ENCODE results near the gene SLC1A3.

SLC1A3 gene

GRCh38 chr5:36660397-36661049, 54.1 kb downstream of the SLC1A3 start:
- DNase-seq (ENCODE audit: low read depth) = no peak
- Histone ChIP-seq H3K36me3 (ENCODE audit: control insufficient read depth, insufficient read depth, low read length, severe bottlenecking) (peaks cover 4% of the 10 kb centered on the region), H3K4me3 (ENCODE audit: low read length) (no peak overlapping the region), H3K27me3 (replicated peaks; ENCODE audit: control insufficient read depth, insufficient read depth, low read length) (no peaks in the 10 kb centered on the region), H3K9ac (ENCODE audit: low read length) (no peak overlapping the region), H3K9me3 (ENCODE audit: control insufficient read depth, low read length) (no peaks in the 10 kb centered on the region), H3K4me1 (ENCODE audit: control insufficient read depth, insufficient read depth, low read length) (peaks cover 24% of the 10 kb centered on the region)

- no peaks in the 10 kb centered on the region for H3K27me3 ChIP-seq (replicated peaks; ENCODE audit: control insufficient read depth, insufficient read depth, low read length)
- no peak for DNase-seq (ENCODE audit: low read depth)
Measured at GRCh38 chr5:36661456-36662220, 55.2 kb downstream of the SLC1A3 start.

DNA sequence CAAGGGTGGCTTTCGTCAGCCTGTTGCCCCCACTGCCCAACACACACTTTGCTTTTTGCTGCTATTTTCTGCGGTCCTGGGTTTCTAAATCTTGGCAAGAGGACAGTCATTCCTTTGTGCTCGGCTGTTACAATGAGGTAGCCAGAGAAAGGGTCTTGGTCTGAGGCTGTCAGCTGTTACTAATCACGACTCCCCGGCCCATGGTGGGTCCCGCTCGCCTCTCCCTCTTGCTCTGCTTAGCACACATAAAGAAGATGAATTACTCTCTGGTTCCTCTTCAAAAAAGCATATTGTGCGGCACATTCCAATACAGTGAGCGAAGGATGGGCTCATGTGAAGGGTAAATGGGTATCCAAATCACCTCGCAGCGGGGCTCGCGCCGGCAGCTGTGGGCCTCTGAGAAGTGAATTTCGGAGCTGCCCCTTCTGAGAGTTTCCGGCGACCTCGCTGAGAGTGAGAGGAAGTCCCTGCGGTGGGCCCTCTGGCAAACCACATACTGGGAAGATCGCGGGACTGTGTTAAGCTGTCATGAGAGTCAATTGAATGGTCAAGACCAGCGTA, 56.0 kb downstream of the SLC1A3 start:
- Histone ChIP-seq H3K4me3 (ENCODE audit: low read length) (no peak overlapping the region), H3K9me3 (ENCODE audit: control insufficient read depth, low read length) (no peaks in the 10 kb centered on the region), H3K27me3 (replicated peaks; ENCODE audit: control insufficient read depth, insufficient read depth, low read length) (no peaks in the 10 kb centered on the region), H3K9ac (ENCODE audit: low read length) (no peak overlapping the region), H3K36me3 (ENCODE audit: control insufficient read depth, insufficient read depth, low read length, severe bottlenecking) (peaks cover 4% of the 10 kb centered on the region), H3K4me1 (ENCODE audit: control insufficient read depth, insufficient read depth, low read length) (peaks cover 9% of the 10 kb centered on the region)
- DNase-seq (ENCODE audit: low read depth) = no peak

More at GRCh38 chr5:36661456-36662220, 55.2 kb downstream of the SLC1A3 start:
- peaks cover 4% of the 10 kb centered on the region for H3K36me3 ChIP-seq (ENCODE audit: control insufficient read depth, insufficient read depth, low read length, severe bottlenecking)
- no peak overlapping the region for H3K4me3 ChIP-seq (ENCODE audit: low read length)
- no peak overlapping the region for H3K9ac ChIP-seq (ENCODE audit: low read length)
- peaks cover 17% of the 10 kb centered on the region for H3K4me1 ChIP-seq (ENCODE audit: control insufficient read depth, insufficient read depth, low read length)
- no peaks in the 10 kb centered on the region for H3K9me3 ChIP-seq (ENCODE audit: control insufficient read depth, low read length)

DNA sequence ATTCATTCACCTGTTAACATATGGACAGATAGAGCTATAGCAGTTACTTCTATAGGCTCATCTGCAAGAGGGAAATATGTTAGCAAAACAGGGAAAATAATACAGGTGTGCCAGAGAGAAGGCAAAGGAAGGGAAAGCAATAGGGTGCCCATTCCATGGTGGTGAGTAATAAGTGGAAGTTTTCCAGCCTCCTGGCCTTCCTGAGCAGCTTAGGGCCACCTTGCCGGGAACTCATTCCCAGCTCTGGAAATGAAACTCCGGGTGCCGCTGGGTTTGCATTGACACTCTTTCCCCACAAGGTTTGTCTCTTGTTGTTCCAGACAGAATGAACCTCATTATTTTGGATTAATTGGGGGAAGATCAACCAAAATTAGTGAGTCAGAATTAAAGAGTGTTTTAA, 58.4 kb downstream of the SLC1A3 start:
- Histone ChIP-seq H3K4me1 (ENCODE audit: control insufficient read depth, insufficient read depth, low read length) (no peaks in the 10 kb centered on the region), H3K4me3 (ENCODE audit: low read length) (no peak overlapping the region), H3K9me3 (ENCODE audit: control insufficient read depth, low read length) (no peaks in the 10 kb centered on the region), H3K36me3 (ENCODE audit: control insufficient read depth, insufficient read depth, low read length, severe bottlenecking) (peaks cover 4% of the 10 kb centered on the region), H3K27me3 (replicated peaks; ENCODE audit: control insufficient read depth, insufficient read depth, low read length) (no peaks in the 10 kb centered on the region), H3K9ac (ENCODE audit: low read length) (no peak overlapping the region)
- no peak for DNase-seq (ENCODE audit: low read depth)

DNA sequence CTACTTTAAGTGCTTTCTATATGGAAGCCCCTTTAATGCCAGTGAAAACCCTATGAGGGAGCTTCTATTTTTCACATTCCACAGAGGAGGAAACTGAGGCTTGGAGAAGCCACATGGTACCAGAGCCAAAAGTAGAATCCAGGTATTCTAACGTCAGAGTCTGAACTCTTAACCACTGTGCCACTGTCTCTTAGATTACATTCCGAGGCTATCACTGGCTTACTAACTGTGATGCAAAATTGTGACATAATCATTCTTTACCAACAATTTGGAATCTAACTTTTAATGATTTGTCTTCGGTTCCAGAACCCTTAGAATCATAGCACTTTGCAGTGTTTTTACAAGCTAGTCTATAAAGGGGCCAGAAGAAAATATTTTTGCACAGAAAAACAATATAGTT, 59.2 kb downstream of the SLC1A3 start:
- H3K27me3 ChIP-seq (replicated peaks; ENCODE audit: control insufficient read depth, insufficient read depth, low read length) = no peaks in the 10 kb centered on the region
- no peaks in the 10 kb centered on the region for H3K9me3 ChIP-seq (ENCODE audit: control insufficient read depth, low read length)
- DNase-seq (ENCODE audit: low read depth) = no peak
- no peaks in the 10 kb centered on the region for H3K36me3 ChIP-seq (ENCODE audit: control insufficient read depth, insufficient read depth, low read length, severe bottlenecking)
- H3K4me3 ChIP-seq (ENCODE audit: low read length) = no peak overlapping the region
- H3K4me1 ChIP-seq (ENCODE audit: control insufficient read depth, insufficient read depth, low read length) = no peaks in the 10 kb centered on the region
- no peak overlapping the region for H3K9ac ChIP-seq (ENCODE audit: low read length)

DNA sequence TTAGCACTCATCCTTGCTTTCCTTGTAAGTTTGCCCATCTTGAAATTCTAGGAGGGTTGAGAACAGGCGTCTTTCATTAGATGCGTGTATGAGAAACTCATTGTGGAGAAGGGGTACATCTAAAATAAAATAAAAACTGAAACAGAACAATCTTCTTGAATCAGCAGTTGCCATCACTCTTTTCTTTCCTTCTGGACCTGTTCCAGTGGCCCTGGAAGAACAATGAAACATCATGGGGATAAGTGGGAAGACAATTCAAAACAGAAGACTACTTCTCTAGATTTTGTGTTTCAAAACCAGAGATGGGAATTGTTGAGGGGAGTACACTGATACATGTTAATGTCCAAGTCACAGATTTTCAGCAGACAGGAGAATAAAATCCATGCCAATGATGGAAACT, 59.9 kb downstream of the SLC1A3 start:
- Histone ChIP-seq H3K9ac (ENCODE audit: low read length) (no peak overlapping the region), H3K27me3 (replicated peaks; ENCODE audit: control insufficient read depth, insufficient read depth, low read length) (no peaks in the 10 kb centered on the region), H3K9me3 (ENCODE audit: control insufficient read depth, low read length) (no peaks in the 10 kb centered on the region), H3K4me3 (ENCODE audit: low read length) (no peak overlapping the region), H3K4me1 (ENCODE audit: control insufficient read depth, insufficient read depth, low read length) (no peaks in the 10 kb centered on the region), H3K36me3 (ENCODE audit: control insufficient read depth, insufficient read depth, low read length, severe bottlenecking) (peaks cover 3% of the 10 kb centered on the region)
- no peak for DNase-seq (ENCODE audit: low read depth)

DNA sequence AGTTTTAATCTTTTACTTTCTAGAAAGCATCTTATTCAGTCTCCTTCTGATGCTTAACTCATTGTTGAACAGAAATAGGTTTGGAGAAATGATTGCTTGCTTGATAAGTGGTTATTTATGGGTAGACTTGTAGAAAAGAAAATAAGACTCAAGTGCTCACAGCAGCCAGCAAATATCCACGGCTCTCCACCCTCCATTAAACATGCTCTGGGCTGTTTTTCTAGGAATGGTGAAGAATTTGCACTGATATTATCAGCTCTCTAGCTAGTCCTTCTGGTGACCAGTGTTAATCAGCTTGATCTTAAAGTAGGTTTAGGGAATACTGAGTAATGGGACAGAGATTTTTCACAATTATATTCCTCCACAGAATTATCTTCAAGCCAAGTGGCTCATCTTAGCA, 60.6 kb downstream of the SLC1A3 start:
- H3K4me1 ChIP-seq (ENCODE audit: control insufficient read depth, insufficient read depth, low read length) = no peaks in the 10 kb centered on the region
- DNase-seq (ENCODE audit: low read depth) = no peak
- H3K4me3 ChIP-seq (ENCODE audit: low read length) = no peak overlapping the region
- H3K9ac ChIP-seq (ENCODE audit: low read length) = no peak overlapping the region
- peaks cover 3% of the 10 kb centered on the region for H3K36me3 ChIP-seq (ENCODE audit: control insufficient read depth, insufficient read depth, low read length, severe bottlenecking)
- no peaks in the 10 kb centered on the region for H3K27me3 ChIP-seq (replicated peaks; ENCODE audit: control insufficient read depth, insufficient read depth, low read length)
- no peaks in the 10 kb centered on the region for H3K9me3 ChIP-seq (ENCODE audit: control insufficient read depth, low read length)

GRCh38 chr5:36667824-36668223, 61.4 kb downstream of the SLC1A3 start:
- Histone ChIP-seq H3K9ac (ENCODE audit: low read length) (no peak overlapping the region), H3K9me3 (ENCODE audit: control insufficient read depth, low read length) (no peaks in the 10 kb centered on the region), H3K4me3 (ENCODE audit: low read length) (no peak overlapping the region), H3K27me3 (replicated peaks; ENCODE audit: control insufficient read depth, insufficient read depth, low read length) (no peaks in the 10 kb centered on the region), H3K4me1 (ENCODE audit: control insufficient read depth, insufficient read depth, low read length) (no peaks in the 10 kb centered on the region), H3K36me3 (ENCODE audit: control insufficient read depth, insufficient read depth, low read length, severe bottlenecking) (peaks cover 8% of the 10 kb centered on the region)
- no peak for DNase-seq (ENCODE audit: low read depth)

- H3K27me3 ChIP-seq (replicated peaks; ENCODE audit: control insufficient read depth, insufficient read depth, low read length) = no peaks in the 10 kb centered on the region
- H3K4me1 ChIP-seq (ENCODE audit: control insufficient read depth, insufficient read depth, low read length) = no peaks in the 10 kb centered on the region
- no peaks in the 10 kb centered on the region for H3K9me3 ChIP-seq (ENCODE audit: control insufficient read depth, low read length)
- H3K36me3 ChIP-seq (ENCODE audit: control insufficient read depth, insufficient read depth, low read length, severe bottlenecking) = peaks cover 20% of the 10 kb centered on the region
- no peak overlapping the region for H3K4me3 ChIP-seq (ENCODE audit: low read length)
- DNase-seq (ENCODE audit: low read depth) = no peak
- no peak overlapping the region for H3K9ac ChIP-seq (ENCODE audit: low read length)
Measured at GRCh38 chr5:36669015-36669651, 62.7 kb downstream of the SLC1A3 start.

DNA sequence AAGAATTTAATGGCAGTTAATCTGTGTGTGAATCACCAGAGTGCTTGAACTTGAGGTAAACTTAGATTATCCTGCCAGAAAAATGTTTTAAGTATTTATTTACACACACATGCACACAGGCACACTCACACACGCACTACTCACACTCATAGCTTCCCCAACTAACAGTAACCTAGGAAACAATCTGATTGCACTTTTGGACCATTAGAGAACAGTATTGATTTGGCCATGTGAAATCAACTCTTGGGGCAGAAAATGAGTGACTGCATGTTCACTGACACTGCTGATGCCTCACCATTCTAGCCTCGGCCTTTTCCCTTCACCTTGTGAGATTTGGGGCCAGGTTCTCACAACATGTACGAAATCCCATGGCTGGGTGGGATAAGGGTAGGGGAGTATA, 64.1 kb downstream of the SLC1A3 start:
- no peaks in the 10 kb centered on the region for H3K9me3 ChIP-seq (ENCODE audit: control insufficient read depth, low read length)
- no peak overlapping the region for H3K9ac ChIP-seq (ENCODE audit: low read length)
- no peaks in the 10 kb centered on the region for H3K4me1 ChIP-seq (ENCODE audit: control insufficient read depth, insufficient read depth, low read length)
- H3K27me3 ChIP-seq (replicated peaks; ENCODE audit: control insufficient read depth, insufficient read depth, low read length) = no peaks in the 10 kb centered on the region
- H3K36me3 ChIP-seq (ENCODE audit: control insufficient read depth, insufficient read depth, low read length, severe bottlenecking) = peaks cover 32% of the 10 kb centered on the region
- no peak for DNase-seq (ENCODE audit: low read depth)
- H3K4me3 ChIP-seq (ENCODE audit: low read length) = no peak overlapping the region

DNA sequence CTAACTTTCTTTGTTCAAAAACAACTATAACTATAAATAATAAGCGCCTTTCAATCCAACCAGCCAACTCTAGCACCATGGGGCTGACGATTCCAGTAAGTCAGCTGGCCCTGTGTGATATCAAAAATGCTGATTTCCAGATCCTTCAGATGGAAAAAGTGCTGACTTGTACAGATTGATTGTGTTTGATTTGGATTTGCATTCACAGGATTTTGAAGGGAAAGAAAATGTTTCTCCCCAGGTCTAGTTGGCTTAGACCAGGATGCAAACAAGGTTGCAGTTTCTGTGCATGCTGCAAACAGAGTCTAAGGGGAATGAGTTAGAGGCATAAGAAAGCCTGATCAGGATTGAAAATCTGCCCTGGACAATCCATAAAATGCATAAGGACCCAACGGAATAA, 68.9 kb downstream of the SLC1A3 start:
- no peaks in the 10 kb centered on the region for H3K4me1 ChIP-seq (ENCODE audit: control insufficient read depth, insufficient read depth, low read length)
- no peak for DNase-seq (ENCODE audit: low read depth)
- H3K36me3 ChIP-seq (ENCODE audit: control insufficient read depth, insufficient read depth, low read length, severe bottlenecking) = peaks cover 64% of the 10 kb centered on the region
- H3K4me3 ChIP-seq (ENCODE audit: low read length) = no peak overlapping the region
- no peaks in the 10 kb centered on the region for H3K9me3 ChIP-seq (ENCODE audit: control insufficient read depth, low read length)
- H3K9ac ChIP-seq (ENCODE audit: low read length) = no peak overlapping the region
- H3K27me3 ChIP-seq (replicated peaks; ENCODE audit: control insufficient read depth, insufficient read depth, low read length) = no peaks in the 10 kb centered on the region
